Activated T-cell treated with anti-CD3 and anti-CD28 coated beads for 4 hours (primary cell): ENCODE results near the gene HTRA1.

Experiments used
- DNase-seq: peaks from one replicate; pipeline ENCODE4 v3.0.0-alpha.2; 2020

Gene HTRA1

DNA sequence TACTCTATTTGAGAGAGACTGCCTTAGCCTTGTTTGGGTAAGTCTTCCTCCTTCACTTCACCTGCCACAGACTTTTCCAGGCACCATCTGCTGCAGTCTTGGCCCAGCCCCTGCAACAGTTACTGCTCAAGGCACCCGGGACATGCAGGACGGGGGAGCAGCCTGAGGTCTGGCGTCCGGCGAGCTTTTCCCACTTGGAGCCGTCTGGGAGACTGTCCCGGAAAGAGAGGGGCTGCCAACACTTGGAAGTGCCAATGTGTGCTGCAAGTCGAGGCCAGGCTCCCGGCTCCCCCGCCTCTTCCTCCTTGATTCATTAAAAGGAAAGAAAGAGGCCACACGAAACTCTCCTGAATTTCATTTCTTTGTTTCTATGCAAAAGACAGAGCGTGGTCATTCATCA lies 13.7 kb downstream of the HTRA1 start:
- no peak for DNase-seq

DNA sequence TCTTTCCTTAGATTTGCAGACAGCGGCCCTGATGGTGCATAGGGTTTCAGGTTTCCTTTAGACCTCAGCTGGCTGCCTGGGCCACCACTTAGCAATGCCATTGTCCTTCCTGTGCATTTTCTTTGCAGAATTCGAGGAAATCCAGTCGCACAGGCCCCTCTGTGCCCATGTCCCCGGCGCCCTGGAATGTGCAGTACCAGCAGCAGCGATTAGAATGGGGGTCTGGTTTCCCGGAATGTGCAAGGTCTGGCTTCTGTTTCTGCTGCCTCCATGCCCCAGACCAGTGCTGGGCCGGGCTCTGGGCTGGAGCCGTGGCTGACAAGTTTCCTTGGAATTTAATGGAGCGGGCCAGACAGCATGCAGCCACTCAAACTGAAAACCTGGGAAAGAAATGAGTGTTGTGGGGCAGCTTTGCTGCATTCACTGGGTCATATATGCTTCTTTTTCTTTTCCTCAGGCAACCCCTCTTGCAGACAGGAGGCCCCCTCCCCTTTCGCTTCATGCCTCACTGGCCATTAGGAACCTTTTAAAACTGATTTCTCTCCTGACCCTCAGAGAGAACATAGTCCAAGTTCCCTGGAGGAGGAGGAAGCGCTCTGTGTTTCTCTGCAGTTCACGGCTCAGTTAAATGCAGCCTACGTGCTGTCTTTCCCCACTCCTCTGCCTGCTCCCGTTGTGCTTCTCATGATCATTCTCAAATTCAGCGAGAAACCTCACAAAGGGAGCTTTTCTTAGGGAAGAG lies 14.4 kb downstream of the HTRA1 start:
- no peak for DNase-seq

DNA sequence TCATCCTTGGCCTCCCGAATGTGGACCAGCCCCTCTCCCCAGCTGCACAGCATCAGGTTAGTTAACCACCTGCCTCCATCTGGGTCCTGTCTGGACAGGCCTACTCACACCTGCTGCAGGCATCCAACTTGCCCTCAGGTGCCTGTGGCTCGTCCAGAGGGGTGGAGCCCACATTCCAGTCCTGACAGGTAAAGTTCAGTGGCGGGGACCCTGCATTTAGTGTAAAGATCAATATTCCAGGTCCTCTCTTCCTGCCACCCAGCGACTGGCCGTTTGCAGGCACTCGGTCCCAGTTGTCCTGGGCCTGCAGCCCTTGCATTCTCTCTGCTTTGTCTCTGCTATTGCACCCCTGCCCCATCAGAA lies 15.0 kb downstream of the HTRA1 start:
- no peak for DNase-seq

DNA sequence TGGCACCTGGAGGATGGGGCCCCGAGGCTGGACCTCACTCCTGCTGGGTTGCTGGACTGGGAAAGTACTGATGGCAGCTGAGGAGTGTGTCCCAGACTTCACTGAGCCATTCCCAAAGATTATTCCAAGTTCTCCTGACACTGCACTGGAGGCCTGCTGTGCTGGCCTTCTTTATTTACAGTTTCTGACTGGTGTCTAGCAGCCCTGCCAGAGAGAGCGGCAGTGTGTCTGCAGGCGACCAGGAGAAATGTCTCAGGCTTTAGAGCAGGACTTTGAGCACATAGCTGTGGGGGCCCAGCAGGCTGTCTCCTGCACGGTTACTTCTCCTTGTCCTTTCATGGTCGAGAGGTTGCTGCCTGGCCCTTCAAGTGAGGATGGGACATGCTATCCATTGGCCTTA lies 16.1 kb downstream of the HTRA1 start:
- no peak for DNase-seq

DNA sequence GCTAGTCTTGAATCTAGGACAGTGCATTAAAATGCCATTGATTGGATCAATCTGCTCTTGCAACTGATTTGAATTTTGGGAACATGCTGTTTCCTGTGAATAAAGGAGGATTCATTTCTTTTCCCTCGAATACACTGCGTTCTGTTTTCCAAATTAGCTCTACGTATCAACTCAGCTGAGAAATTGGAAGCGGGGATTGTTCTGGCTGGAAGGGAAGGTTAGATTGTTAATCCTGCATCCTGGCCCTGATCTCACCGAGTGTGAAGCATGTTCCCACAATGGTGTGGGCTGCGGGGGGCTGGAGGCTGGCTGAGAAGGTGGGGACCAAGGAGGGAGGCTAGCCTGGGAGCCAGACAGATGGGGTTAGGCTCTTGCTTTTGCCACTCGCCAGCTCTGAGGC lies 17.6 kb downstream of the HTRA1 start:
- DNase-seq, result no peak

DNA sequence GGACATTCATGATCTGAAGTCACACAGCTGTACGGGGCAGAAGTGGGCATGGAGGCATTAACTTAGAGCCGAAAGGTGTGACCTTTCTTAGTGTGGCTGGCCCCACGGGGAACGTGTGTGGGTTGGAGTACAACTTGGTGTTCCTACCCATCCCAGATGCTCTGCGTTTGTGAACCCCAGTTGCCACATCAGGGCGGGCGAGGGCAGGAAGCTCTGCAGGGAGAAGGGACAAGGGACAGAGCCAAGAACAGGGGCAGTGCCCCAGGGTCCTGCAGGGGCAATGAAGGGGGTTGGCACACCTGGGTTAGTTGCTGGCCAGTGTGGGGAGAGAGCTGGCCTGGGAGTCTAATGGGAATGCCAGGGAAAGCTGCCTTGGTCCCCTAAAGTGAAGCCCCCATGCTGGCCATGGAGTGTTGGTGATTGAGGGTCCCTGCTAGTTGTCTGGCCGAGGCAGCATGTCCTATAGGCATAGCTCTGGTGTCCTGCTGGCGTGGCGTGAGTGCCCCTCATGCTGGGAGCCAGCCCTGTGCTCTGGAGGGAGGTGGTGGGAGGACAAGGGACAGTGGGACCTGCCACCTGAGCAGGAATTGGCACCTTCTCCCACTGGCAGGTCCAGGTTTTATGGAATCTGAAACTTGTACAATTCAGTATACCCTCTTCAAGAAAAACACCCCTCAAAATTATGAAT lies 18.9 kb downstream of the HTRA1 start:
- no peak for DNase-seq

DNA sequence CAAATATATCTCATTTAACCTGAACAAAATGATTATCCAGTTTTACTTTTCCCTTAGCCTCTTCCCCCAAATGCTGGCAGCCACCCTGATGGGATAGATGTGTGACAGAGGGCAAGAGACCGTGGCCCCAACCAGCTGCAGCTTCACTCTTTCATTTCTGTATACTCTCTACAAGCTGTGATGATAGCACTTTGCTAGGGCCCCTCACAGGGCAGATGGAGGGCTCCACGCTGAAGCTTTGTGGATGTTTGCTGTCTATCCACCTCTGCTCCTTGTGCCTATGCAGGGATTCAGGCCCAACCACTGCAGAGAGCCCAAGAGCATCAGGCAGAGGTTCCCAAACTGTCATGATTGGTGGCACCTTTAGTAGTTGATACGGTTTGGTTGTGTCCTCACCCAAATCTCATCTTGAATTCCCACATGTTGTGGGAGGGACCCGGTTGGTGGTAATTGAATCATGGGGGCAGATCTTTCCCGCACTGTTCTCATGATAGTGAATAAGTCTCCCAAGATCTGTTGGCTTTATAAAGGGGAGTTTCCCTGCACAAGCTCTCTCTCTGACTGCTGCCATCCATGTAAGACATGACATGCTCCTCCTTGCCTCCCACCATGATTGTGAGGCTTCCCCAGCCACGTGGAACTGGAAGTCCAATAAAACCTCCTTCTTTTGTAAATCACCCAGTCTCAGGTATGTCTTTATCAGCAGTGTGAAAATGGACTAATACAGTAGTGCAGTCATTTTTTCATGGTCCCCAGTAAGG lies 20.1 kb downstream of the HTRA1 start:
- no peak for DNase-seq

DNA sequence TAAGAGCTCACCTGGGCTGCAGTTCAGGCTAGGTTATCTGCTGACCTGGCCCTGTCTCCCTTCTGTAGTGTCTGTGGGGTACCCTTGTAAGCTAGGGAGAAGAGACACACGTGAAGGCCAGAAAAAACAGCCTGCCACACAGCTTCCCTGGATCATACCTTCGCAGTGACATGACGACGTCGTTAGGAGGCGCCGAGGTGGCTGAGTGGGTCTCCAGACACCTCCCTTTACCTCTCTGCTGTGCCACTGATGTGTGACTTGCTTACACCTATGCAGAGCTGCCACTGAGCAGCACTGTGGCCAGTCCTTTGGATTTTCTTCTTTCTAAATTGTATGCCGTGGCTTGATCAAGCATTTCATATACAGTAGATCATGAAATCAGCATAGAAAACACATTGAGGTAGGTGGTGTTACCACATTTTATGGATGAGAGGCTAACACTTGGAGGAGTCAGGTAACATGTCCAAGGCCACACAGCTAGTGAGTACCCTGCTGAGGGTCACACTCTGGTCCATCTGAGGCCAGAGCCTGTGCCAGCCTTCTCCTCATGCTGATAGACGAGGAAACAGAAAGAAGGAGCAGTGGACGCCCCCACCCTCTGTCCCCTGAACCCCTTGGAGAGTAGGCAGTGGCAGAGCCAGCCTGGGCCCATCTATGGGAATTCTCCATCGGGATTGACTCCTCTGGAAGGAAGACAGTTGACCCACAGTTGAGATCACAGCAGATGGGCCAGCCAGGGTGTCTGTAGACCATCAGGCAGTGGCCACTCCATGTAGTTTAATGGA lies 23.1 kb downstream of the HTRA1 start:
- no peak for DNase-seq

DNA sequence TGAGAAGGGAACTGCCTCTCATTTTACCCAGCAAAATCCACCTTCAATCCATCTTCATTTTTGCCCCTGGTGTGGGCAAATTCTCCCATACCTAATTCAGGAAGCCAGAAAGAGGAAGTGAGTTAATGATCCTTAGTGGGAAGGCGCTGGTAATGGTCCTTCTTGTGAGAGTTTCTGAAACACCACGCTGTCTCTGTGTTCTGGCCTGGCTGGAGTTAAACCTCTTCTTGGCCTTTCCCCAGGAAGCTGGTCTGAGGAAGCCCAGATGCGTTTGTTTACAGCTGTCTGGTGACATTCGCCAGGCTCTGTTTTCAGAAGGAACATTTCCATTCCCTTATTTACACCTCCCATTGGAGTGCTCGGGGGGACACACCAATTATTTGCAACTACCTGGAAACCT lies 24.3 kb downstream of the HTRA1 start:
- DNase-seq, result no peak

DNA sequence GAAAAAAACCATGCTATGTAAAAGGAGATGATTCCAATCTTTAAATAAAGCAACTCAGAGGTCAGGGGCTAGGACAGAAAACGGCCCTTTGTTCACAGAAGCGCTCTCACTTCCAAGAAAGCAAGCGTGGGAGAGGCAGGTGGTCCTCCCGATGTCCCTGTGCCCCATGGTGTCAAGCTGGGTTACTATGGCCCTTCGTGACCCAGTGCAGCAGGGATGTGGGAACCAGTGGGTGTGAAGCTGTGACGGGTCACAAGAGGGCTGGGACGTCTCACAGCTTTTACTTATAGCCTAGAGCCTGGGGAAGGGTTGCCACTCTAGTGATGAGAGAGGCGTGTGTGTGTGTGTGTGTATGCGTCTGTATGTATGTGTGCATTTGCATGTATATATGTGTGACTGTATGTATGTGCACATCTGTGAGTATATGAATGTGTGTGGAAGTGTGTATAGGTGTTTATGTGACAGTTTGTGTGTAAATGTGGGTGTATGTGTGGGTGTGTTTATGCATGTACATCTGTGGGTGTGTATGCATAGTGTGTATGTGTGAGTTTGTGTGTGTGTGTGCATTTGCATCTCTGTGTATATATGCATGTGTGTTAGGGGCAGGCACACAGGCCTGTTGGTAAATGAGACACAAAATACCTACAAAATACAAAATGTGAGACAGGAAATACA lies 25.2 kb downstream of the HTRA1 start:
- no peak for DNase-seq

DNA sequence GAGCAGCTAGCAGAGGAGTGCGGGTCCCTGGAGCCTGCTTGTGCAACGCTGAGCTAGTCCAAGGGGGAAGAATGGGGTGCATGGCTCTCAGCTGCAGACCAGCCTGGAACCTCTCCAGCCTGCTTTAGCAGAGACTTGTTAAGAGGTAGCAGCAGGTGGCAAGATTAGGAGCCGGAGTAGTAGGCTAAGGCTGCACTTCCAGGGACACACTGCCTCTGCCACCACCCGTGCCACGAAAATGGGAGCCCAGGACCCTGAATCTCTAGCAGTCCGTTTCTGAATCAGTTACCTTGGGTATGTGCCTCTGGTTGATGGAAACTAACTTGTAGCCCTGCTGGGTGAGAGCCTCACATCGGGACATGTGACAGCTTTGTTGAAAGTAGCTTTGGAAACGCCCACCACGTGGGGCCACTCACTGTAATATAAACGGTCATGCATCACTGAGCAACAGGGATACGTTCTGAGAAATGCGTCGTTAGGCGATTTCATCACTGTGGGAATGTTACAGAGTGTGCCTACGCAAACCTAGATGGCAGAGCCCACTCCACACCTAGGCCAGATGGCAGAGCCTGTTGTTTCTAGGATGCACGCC lies 25.9 kb downstream of the HTRA1 start:
- no peak for DNase-seq

DNA sequence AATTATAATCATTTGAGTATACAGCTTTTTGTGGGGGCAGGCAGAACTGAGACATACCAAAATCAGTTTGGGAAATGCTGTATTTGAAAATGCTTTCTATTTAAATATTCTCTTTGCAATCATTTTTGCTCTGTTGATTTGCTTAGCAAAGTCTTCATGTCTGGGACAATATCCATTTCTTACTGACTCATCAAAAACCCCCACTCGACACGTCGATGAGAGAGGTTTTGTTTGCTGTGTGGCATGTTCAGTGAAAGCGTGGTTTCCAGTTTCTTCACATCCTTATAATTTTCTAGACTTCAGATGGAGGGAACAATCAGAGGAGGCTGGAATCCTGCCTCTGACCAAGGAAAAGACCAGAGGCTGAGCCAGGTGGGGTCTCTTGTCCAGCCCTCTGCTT lies 28.9 kb downstream of the HTRA1 start:
- no peak for DNase-seq

DNA sequence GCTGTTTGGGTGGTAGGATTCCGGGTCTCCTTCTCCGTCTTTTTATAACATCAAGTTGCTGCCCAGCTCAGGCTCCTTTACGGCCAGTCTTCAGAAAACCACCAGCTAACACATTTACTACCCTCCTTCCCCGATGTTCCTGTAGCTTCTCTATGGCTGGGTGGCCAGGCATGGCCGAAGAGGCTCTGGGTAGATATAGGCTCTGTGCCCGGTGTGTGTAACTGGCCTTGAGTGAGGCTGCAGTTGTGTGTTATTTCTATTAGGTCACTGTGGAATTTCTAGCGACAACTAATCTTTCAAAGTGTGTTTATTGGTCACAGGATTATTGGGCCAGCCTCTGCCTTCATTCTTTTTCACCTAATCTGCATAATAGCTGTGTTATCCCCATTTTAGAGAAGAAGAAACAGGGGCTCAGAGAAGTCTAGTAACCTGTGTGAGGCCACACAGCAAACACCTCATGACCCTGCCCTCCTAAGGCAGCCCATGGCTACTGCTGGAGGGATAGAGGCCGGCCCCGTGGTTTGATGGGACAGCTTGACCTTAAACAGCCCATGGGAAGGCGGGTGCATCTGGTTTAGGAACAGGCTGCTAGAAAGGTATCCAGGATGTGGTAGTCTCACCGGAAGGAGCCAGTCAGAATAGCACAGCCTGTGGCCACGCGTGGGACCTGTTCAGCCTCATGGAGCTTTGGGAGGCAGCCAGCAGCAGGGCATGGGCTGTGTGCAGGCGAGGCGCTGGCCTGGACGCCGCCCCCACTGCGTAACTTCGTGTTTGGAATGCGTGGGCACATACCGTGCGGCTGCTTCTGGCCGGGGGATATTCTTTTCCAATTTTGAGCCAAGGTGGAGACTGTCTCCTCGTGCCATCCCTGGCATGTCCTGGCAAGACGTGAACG lies 29.7 kb downstream of the HTRA1 start:
- DNase-seq, result no peak

DNA sequence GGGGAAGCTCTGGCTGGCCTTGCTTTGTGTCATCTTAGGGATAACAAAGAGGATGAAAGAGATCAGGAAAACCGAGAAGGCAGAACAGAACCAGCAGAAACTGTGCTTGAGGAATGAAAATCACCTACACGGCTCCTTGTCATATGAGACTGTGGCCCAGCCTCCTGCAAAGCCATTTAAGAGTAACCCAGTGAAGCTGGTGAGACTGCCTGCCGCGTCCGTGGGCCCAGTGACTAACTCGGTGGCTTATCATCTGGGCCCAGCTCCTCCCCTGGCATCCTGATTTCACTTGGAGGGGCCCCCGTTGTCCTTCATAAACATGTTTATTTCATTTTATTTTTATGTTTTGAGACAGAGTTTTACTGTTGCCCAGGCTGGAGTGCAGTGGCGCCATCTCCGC lies 30.7 kb downstream of the HTRA1 start:
- no peak for DNase-seq

DNA sequence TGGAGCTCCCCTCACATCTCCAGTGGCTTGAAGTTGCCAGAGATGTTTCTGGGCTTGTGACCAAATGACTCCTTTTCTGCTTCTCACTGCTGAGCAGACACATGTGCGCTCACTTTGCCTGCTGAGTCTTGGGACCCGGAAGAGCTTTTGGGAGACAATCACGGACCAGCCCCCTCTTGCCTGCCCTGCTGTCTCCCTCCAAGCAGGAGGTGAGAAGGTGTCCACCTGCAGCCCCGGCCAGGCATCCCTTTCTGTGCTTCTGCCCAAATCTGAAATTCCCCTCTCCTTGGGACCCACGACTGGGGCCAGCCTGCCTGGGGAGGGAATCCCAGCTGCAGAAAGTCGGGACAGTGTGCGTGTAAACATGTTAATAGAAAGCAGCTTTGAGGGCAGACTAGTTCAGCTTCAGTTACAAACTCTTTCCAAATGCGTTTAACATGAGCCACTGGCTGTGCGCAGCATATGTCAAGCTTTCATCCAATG lies 31.7 kb downstream of the HTRA1 start:
- DNase-seq, result no peak

DNA sequence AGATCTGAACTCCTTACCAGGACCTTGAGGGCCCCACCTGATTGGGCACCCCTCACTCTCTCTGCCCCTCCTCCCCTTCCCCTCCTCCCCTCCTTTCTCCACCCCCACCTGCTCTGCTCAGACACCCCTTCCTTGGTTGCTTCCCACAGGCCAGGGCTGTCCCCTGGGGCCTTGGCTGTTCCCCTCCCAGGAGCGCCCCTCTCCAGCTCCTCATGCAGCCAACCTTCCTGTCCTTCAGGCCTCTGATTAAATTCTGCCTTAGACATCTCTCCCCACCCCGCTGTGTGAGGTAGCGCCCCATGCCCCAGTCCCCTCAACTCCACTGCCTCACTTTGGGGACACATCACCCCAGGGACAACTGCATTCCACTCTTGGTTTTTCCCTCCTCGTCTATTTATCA lies 32.4 kb downstream of the HTRA1 start:
- DNase-seq, result no peak

DNA sequence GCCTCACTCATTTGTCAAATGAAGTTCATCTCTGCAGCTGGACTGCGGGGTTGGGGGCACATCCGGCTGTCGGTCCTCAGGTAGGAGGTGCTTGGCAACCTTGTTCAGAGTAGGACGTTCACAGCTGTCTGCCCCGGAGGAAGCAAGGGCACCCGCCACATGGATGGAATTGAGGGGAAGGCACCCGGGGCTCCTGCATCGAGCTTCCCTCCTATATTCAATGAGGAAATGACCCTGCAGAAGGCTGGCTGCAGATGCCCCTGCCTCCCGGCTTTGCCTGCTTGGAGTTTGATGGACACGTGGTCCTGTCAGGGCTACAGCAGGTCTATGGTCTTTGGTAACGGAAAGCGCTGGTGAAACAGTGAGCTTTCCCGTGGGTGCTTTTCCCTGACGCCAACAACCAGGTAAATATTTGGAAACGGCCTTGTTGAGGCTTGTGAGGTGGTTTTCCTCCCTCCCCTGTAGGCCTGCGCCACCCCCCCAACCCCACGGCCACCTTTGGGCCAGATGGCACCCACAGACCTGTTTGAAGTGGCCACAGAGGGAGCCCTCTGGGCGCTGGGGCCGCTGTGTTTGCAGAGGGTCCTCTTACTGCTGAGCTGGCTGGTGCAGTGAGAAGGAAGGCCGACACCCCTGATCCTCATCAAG lies 32.9 kb downstream of the HTRA1 start:
- DNase-seq, result no peak

DNA sequence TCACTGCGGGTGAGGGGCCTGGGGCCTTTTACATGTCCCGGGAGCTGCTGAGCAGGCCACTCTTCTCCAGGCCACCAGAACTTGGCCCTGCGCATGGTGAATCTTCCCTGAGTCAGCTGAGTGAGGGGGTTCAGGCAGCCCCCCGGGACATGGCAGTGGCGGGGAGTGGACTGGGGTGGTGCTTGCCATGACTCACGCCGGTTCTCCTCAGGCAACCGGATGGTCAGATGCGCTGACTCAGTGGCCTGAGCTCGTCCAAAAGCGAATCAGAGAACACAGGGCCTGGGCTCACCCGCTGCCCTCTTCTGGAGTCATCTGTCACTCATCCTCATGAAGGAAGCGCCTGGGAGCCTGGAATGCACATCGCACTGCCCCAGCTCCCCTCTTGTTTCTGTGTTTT lies 33.5 kb downstream of the HTRA1 start:
- DNase-seq, result no peak

DNA sequence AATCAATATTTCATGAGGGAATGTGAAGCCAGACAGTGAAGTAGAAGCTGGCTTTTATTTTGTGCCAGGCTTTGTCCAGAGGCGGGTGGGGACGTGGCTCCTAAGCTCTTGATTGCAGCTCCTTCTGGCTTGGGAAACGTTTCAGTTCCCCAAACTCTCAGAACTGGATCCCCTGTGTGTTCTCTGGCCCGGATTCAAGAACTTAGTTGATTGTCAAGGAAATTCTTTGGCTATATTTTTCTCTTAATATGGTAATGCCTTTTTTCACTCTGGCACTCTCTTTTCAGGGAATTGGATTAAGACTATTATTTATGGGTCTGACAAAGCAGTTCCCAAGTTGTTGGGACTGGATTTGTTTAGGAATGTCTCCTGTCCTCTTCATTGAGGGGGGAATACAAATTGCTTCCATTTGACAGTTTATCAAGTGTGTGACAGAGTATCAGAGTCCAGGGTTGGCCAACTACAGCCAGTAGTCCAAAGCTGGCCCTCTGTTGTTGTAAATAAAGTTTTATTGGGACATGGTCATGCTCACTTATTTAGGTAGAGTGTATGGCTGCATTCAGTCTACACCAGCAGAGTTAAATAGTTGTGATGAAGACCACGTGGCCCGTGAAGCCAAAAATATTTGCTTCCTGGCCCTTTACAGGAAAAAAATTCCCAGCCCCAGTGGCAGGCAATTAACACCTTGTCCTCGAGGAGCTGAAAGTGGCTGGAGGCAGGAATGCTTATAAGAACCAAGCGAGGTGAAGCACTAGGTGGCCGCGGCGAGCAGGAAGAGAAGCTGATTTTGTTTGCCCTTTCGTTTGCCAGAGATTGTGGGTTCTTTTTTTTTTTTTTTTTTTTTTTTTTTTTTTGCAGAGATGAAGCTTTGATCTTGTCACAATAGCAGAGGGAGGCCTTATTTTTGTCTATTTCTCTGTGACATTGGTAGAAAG lies 34.3 kb downstream of the HTRA1 start:
- no peak for DNase-seq
